Mesenteric fat pad (tissue), 1 donor: ENCODE results near the gene PPHLN1. TPM values are rescaled to one million over a fixed set of nuclear protein-coding genes. Genes with fewer than 3 reads are reported as not detected.
"Not testable (repeated sequence)": the region's sequence is repeated elsewhere in the genome, so short reads cannot be mapped to it uniquely, and the experiment has no call there.

Experiments used
- DNase-seq: peaks from one replicate; pipeline ENCODE4 v3.0.0-alpha.2; 2020; ENCODE audit warnings: low spot score
- total RNA-seq: library from RNA; stranded (reverse); fragmentation: NEBNext Ultra II Directional; extraction: Animal tissue kit (Norgen Biotek cat#: 25700); gene quantifications from one replicate; pipeline ENCODE4 v1.2.1, GENCODE V29; 2021
- donor health status: DM: yes; HTN: yes; CAD: no.

PPHLN1 gene
- total RNA-seq, 1 donor from 2014 or later, result 39.6 TPM

GRCh38 chr12:42322567-42322966 lies 3.4 kb upstream of the PPHLN1 start:
- no peak for DNase-seq

DNA sequence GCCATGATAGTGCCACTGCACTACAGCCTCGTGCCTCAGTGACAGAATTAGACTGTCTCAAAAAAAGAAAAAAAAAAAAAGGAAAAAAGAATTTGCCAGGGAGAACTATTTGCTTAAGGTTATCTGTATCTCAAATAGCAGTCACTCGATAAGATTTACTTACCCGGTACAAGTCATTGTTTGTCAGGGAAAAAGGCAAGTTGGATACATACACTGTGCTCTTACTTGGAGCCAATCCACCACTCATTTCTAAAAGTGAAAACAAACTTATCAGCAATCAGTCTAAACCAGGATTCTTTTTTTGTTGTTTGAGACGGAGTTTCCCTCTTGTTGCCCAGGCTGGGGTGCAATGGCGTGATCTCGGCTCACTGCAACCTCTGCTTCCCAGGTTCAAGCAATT lies 2.1 kb upstream of the PPHLN1 start:
- no peak for DNase-seq

- no peak for DNase-seq
These were observed 678 bp upstream of the PPHLN1 start for GRCh38 chr12:42325326-42325652.

DNA sequence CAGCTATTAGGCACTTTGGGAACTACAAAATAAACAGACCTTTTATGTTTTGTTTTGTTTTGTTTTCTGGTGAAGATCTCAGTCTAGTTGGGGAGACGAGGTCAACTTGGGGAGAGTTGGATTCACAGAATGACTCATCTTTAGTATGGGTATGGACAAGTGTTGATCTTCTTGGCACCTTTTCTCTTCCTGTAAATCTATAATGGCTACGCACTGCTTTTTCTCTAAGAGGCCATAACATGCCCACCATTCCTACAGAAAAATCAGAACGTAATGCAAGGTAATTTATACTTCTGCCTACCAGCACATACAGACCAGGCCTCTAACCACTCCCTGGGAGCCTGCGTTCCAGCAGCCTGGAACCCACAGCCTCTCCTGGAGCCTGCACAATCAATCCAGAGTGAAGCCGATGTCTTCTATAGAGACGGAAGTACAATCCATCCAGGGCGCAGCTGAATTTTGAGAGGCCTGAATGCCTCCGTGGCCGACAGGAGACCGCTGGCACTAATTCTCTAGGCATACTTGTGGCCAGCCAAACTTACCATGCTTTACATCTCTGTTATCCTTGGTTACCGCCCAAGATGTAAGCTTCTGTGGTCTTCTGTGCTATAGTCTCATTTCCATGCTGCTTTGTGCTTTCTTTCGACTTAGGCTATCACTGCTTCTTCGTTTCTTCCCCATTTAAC lies 717 bp downstream of the PPHLN1 start:
- DNase-seq, result no peak

- no peak for DNase-seq
These were observed 1.2 kb downstream of the PPHLN1 start for GRCh38 chr12:42327227-42327590.

GRCh38 chr12:42330097-42330496 lies 4.1 kb downstream of the PPHLN1 start:
- not testable (repeated sequence) for DNase-seq

DNA sequence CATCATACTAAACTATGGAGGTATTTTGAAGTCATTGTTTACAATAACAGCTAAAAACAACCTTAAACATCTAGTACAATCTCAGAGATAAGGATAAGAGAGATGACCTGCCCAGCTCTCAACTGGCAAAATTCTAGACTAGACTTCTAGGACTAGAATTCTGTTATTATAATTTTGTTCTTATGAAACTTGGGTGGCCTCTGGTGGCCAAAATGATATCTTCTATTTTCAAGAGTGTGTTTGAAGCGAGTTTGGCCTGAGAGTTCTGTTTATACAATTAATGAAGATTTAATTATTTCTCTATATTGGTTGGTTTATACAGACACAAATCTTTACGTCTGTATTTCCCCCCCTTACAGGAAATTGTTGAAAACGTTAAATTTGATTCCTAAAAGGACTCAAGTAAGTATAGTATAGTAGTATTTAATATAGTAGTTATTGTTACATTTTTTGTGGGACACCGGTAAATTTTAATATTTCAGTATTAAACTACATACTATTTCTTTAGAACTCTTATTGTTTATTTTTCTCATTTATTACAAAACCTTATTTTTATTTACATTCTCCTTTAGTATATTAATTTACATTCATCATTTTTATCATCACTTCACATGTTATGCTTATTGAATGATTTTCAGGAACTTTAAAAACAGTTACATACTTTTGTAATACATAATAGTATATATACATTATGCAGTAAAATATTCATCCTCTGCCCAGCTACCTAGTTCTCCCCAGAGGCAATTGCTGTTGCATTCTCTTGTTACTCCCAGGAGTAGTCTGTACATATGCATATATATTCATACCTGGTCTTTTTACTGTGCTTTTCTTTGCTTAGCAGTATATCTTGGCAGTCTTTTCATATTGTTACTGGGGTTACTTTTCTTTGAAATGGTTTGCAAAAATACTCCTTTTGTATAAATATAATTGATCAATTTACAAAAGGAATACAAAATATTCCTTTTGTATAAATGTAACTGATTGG lies 6.6 kb downstream of the PPHLN1 start:
- no peak for DNase-seq

DNA sequence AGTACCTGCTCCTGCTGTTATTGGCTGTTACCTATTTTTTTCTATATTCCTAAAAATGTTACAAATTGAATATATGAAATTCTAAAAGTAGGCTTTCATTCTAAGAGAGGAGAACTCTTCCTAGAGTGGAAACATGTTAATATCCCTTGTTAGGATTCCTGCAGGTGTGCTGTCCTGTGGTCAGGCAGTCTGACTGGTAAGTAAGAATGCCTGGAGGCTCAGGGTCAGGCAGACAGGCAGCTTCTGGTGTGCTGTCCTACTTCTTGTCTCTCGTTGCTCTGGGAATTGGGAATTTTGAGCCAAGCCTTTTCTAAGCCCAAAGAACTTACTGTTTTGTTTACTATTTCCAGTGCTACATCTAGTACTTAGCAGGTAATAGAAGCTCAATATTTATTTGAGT lies 10.3 kb downstream of the PPHLN1 start:
- DNase-seq, result no peak

DNA sequence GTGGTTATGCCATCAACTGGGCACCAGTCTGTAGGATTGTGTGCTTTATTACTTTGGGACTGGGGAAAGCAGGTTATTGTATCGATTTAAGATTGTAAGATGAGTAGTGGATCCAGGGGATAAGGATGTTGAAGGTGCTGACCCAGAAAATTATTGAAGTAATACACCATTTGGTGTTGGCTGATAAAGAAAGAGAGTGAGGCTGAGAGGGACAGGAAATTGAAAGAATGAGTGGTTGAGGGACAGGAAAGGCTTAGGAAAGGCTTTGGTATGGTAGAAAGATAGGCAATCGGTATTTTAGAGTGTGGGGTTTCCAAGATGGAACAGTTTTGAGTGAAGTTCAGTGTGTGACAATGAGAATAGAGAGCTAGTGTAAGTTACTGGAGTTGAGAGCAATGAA lies 12.3 kb downstream of the PPHLN1 start:
- DNase-seq, result no peak

DNA sequence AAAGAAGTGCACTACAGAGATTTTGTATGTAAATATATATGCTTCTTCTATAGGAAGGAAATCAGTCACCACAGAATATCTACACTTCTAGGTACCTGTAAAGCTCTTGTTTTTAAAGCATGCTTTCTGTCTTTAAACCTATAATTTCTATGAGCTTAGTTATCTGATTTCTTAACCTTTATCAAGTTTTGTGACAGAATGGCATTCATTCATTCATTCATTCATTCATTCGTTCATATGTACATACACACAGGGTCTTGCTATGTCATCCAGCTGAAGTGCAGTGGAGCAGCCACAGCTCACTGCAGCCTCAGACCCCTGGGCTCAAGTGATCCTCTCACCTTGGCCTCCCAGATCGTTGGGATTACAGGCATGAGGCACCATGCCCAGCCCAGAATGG lies 16.1 kb downstream of the PPHLN1 start:
- DNase-seq, result no peak

GRCh38 chr12:42343721-42344120 lies 17.8 kb downstream of the PPHLN1 start:
- DNase-seq, result no peak

DNA sequence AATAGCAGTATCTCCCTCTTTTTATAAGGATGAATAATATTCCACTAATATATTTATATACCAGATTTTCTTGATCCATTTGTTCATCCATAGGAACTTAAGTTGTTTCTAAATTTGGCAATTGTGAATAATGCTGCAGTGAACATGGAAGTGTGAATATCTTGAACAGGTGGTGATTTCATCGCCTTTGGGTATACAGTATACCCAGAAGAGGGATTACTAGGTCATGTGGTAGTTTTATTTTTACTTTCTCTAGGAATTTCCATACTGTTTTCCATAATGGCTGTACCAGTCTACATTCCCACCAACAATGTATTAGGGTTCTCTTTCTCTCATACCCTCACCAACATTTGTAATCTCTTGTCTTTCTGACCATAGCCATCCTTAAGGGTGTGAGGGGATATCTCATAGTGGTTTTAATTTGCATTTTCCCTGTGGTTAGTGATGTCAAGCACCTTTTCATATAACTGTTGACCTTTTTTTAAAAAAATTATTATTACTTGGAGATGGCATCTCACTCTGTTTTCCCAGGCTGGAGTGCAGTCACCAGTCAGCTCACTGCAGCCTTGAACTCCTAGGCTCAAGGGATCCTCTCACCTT lies 20.5 kb downstream of the PPHLN1 start:
- no peak for DNase-seq

DNA sequence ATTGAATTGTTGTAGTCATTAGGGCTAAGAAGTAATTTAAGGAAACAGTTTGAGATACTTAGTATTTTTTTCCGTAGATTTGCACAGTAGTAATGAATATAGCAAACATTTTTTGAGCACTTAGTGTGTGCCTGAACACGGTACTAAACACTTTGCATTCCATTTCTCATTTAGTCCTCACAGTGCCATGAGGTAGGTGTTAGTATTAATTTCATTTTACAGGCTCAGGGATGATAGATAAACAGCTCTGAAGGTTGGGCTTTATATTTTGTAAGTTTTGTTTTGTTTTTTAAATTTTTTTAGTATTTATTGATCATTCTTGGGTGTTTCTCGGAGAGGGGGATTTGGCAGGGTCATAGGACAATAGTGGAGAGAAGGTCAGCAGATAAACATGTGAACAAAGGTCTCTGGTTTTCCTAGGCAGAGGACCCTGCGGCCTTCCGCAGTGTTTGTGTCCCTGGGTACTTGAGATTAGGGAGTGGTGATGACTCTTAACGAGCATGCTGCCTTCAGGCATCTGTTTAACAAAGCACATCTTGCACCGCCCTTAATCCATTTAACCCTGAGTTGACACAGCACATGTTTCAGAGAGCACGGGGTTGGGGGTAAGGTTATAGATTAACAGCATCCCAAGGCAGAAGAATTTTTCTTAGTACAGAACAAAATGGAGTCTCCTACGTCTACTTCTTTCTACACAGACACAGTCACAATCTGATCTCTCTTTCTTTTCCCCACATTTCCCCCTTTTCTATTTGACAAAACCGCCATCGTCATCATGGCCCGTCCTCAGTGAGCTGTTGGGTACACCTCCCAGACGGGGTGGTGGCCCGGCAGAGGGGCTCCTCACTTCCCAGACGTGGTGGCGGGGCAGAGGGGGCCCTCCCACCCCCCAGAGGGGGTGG lies 23.4 kb downstream of the PPHLN1 start:
- DNase-seq, result not testable (repeated sequence)

GRCh38 chr12:42350021-42350407 lies 24.0 kb downstream of the PPHLN1 start:
- DNase-seq, result not testable (repeated sequence)

DNA sequence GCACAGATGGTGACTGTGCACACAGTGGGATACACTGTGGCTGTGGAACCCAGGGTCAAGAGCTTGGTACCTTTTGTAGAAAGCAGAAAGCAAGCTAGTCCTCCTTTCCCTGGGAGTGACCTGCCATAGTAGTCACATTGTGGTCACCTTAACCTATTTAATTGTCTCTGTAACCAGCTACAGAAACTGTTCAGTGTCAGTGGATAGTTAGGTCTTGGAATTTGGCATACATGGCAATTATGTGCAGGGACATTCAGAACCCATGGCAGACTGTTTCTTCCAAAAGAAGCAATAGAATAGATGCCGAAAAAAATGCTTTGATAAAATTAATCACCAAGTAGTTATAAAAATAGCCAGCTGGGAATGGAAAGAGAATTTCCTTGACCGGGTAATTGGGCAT lies 30.4 kb downstream of the PPHLN1 start:
- no peak for DNase-seq

DNA sequence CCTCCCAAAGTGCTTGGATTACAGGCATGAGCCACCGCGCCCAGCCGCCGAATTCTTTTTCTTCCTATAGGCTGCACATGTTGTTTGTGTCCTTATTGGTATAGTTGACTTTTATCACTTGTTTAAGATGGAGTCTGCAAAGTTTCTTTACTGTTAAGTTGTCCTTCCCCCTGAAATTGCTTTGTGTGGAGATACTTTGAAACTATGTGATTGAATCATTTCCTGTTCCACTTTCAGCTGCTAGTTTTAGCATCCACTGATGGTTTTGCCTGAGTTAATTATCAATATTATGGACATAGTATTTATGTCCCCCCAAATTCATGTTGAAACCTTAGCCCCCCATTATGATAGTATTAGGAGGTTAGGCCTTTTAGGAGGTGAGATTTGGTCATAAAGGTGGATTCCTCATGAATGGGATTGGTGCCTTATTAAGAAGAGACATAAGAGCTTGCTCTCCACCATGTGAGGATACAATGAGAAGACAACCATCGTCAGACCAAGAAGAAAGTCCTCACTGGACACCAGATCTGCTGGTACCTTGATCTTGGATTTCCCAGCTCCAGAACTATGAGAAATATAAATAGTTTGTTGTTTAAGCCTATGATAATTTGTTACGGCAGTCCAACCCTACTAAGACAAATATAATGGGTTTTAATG lies 34.9 kb downstream of the PPHLN1 start:
- no peak for DNase-seq

GRCh38 chr12:42361909-42362646 lies 36.1 kb downstream of the PPHLN1 start:
- no peak for DNase-seq

- no peak for DNase-seq
These were observed 36.8 kb downstream of the PPHLN1 start for GRCh38 chr12:42362647-42363260.

GRCh38 chr12:42364692-42365091 lies 38.7 kb downstream of the PPHLN1 start:
- DNase-seq, result no peak

DNA sequence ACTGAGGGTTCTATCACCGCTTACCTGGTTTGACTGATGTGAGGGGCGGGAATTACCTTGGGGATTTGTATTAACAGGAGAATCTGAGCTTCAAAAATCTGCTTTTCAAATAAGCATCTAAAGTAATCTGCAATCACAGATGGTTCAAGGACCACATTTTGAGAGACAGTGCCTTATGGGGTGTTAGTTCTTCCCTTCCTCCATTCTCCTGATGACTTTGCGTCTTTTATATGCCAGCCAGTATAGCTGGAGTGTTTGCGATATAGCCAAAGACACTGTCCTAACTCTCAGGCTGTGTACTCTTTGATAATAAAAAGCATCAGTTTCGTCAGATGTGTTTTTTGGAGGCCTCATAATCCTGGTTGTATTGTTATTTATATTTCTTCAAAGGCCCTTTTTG lies 39.5 kb downstream of the PPHLN1 start:
- DNase-seq, result no peak
